SIG-M5 treated with dmso at 0.1 percent for 504 hours (cell line): ENCODE results near the gene MATR3.
"Not testable (repeated sequence)": the region's sequence is repeated elsewhere in the genome, so short reads cannot be mapped to it uniquely, and the experiment has no call there.

ENCODE experiments used
- DNase-seq: peaks from one replicate; lab custom pipeline; 2025; ENCODE audit not compliant: unreplicated experiment; lab: John Stamatoyannopoulos, UW

The MATR3 gene

DNA sequence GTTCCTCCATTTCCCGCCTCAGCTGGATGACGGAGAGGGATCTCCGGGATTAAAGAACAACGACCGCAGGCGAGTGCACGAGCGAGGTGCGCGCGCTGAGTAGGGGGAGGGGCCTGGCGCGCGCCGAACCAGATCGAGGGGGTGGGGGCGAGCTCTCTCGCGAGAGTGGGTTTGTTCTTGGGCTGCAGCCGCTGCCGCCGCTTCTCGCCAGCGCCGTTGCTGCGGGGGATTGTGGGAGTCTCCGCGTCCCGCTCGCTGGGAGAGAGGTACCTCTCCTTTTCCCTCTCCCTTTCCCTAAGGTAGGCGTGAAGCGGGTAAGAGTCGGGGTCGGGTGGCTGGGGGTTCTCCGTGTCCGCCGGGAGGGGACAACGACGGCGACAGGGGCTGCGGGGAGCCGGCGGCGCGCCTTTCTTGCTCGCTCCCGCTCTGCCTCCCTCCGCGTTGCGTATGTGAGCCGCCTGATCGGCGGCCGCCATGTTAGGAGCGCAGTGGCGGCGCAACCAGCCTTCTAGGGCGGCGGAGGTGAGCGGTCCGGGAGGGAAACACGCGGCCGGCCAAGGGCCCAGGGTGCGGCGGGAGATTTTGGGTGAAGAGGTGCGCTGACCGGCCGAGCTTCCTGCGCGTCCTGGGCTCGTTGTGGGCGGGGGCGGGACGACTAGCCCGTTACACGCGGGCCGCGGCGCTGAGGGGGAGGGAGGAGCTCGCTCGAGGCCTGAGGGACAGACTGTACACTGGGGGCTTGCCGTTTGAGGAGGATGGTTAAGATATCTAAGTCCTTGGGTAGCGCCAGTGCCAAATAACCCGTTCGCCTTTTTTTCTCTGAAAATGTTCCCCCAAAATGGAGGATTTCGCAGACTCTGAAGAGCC, at the start of gene MATR3:
MATR3 (plus strand) TSS at position 234 of the 867 bp plus-strand sequence. CDS start 13,676 bp downstream, outside the sequence.
- peak; percentile 95 for DNase-seq

DNA sequence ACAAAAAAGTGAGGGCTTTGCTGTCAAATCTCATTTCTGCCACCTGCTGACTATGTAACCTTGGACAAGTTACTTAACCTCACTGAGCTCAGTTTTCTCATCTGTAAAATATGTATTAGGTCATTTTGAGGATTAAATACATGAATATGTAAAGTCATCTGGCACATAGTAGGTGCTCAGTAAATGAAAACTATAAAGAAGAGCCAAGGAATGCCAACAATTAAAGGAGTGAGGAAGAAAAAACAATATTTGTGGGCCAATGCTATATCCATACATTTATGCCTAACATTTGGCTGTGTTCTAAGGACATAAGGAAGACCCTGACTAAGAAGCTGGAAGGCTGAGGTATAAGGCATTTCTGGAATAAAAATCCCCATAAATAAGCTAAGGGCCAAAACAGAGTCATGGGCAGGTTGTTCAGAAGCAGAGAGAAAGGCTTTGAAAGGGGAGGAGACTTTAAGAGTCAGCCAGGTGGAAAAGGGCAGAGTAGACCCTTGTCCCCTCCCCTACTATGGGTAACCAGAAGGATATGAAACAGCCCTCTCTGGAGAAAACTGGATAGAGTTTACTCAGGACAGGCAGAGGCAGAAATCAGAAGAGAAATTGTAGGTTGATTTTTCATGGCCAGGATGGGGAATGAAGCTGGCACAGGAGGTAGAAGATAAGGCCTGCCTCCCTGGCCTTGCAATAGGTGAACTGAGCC, 47.8 kb upstream of the MATR3 start:
- no peak for DNase-seq

- DNase-seq: peak; percentile 95
These were observed 47.1 kb upstream of the MATR3 start for GRCh38 chr5:139246394-139246793.

DNA sequence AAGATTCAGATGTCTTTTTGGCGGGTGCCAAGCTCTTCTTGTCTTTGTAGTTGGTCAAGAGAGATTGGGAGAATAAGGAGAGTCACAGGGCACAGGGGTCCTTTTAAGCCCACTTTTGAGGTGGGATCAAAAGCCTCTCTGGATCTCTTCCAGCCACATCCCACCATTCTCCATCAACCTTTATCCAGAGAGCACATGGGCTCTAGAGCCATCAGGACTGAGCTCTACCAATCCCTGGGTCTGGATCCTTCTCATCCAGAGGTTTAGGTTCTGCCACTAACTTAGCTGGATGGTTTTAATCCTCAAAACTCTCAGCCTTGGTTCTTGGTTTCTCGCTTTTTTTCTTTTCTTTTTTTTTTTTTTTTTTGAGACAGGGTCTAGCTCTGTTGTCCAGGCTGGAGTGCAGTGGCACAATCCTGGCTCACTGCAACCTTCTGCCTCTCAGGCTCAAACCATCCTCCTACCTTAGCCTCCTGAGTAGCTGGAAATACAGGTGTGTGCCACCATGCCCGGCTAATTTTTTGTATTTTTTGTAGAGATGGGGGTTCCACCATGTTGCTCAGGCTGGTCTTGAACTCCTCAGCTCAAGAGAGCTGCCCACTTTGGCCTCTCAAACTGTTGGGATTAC, 44.6 kb upstream of the MATR3 start:
- DNase-seq: no peak

DNA sequence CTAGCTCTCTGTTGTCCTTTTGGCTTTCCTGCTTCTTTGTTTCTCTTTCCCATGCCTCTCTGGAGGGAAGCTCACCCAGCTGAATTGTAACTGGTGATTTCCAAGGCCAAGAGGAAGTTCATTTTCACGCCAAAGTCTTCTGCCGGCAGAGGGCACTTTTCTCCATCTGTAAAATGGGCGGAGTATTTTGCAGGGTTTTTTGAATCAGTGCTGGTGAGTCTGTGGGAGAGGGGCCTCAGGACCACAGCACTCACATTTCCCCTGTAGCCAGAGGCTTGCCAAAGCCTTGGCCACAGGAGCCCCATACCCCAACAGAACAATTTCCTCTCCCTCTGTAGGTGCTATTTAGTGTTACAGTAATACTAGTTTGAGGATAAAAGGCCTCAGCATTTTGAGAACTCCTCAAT, 42.3 kb upstream of the MATR3 start:
- peak; percentile 29 for DNase-seq

- DNase-seq: no peak
These were observed 41.7 kb upstream of the MATR3 start for GRCh38 chr5:139251695-139252288.

DNA sequence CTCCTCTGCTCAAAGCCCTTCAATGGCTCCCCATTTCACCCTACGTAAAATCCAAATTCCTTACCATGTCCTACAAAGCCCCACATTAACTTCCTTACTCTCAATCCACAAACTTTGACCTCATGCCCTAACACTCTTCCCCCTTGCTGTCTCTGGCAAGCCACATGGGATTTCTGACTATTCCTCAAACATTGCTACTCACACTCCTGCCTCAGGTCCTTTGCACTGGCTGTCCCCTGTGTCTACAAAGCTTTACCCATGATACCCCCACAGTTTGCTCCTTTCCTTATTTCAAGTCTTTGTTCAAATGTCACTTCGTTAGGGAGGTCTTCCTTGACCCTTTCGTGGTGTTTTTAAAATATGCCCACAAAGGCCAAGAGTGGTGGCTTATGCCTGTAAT, 40.4 kb upstream of the MATR3 start:
- no peak for DNase-seq

GRCh38 chr5:139256820-139257219, 36.7 kb upstream of the MATR3 start:
- DNase-seq: no peak

- DNase-seq: no peak
These were observed 31.3 kb upstream of the MATR3 start for GRCh38 chr5:139262059-139262741.

- peak; percentile 87 for DNase-seq
These were observed 30.6 kb upstream of the MATR3 start for GRCh38 chr5:139262742-139263445.

GRCh38 chr5:139263536-139263935, 30.0 kb upstream of the MATR3 start:
- DNase-seq: no peak

DNA sequence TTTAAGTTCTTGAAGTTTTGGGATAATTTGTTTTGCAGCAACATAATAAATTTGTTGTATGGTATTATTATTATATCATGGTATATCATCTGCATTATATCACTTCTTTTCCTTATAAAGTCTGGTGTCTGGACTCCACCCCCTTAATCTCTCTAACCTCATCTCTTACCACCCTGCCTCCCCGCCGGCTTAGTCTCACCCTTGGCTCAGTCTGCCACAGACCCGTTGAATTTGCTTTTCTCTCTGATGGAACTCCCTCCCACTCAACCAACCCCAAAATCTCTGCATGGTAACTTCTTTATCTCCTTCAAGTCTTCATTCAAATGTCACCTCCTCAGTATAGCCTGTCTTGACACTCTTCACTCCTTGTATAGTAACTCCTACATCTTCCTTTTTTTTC, 29.6 kb upstream of the MATR3 start:
- DNase-seq: no peak

GRCh38 chr5:139265001-139265400, 28.5 kb upstream of the MATR3 start:
- no peak for DNase-seq

- DNase-seq: no peak
These were observed 27.3 kb upstream of the MATR3 start for GRCh38 chr5:139266236-139266635.

GRCh38 chr5:139267481-139267880, 26.1 kb upstream of the MATR3 start:
- no peak for DNase-seq

DNA sequence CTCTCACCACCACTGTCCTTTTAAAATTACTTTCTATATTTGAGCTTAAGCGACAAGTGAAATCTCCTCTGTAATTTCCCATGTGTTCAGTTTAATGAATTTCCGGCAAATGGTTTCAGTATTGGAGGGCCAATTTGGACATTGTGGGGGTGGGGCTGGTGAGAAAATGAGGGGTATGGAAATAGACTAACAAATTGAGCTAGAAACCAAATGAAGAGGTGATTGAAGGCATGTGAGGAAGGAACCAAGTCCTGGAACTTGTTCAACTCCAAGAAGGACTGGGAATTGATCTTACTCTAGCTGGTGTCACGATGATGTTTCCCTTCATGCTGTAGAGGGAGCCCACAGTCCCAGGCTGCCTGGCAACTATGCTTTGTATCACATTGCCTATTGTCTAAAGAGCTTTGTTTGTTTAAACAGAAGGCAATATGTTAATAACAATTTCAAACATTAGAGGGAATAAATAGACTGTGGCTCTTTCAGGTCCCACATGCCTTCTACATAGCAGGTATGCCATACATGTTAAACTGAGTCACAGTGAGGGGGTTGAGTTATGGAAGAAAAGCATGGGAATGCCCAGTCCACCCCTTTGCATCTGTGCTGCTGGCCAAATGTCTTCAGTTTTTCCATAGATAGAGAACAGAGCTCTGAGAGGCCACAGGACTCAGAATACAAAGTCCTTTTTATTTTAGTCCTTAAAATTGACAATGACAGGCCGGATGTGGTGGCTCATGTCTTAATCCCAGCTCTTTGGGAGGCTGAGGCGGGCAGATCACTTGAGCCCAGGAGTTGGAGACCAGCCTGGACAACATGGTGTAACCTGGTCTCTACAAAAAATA, 25.0 kb upstream of the MATR3 start:
- peak; percentile 43 for DNase-seq

DNA sequence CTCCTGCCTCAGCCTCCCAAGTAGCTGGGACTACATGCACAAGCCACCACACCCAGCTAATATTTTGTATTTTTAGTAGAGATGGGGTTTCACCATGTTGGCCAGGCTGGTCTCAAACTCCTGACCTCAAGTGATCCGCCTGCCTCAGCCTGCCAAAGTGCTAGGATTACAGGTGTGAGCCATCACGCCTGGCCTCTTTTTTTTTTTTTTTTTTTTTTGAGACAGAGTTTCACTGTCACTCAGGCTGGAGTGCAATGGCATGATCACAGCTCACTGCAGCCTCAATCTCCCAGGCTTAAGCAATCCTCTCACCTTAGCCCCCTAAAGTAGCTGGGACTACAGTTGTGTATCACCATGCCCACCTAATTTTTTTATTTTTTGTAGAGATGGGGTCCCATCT, 22.8 kb upstream of the MATR3 start:
- not testable (repeated sequence) for DNase-seq

DNA sequence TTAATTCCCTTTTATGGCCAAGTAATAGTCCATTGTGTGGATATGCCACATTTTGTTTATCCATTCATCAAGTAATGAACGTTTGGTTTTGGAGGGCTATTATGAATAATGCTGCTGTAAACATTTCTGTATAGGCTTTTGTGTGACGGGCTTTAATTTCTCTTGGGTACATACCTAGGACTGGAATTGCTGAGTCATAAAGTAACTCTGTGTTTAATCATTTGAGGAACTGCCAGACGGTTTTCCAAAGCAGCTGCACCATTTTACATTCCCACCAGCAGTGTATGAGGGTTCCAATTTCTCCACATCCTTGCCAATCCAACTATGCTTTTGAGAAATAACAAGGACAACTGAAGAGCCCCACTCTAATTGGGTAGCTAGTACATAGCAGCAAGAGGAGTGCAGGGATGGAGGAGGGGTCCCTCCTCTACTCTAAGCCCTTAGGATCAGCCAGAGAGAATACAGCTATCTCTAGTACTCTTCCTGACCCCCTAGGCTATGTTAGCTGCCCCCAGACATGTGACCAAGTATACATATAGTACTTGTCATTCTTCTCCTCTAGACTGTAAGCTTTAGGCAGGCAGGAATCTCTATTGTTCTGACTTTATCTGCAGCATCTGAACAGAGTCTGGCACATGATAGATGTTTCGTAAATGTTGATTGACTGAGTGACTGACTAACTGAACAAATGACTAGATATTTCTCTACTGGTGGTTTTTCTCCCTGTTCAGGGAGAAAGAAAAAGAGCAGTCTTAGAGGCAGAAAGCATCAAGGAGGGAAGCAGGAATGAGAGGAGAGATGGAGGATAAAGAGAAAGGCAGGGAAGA, 22.1 kb upstream of the MATR3 start:
- DNase-seq: peak; percentile 34
